HEK293 (cell line): Measurements from ENCODE around the gene SERPINA10.

Experiments used
- BCL11A ChIP-seq: fragments of 450-650 bp; formaldehyde crosslinking; IDR thresholded peaks from 2 replicates; pipeline ENCODE4 v1.5.1; 2016; ENCODE audit warnings: low read depth, missing biosample characterization, missing genetic modification characterization
- IKZF3 ChIP-seq: fragments of 450-650 bp; IDR thresholded peaks from 2 replicates; pipeline ENCODE4 v1.5.0; 2018; ENCODE audit warnings: missing biosample characterization, mild to moderate bottlenecking, missing genetic modification characterization, moderate library complexity
- OSR2 ChIP-seq: fragments of 450-650 bp; formaldehyde crosslinking; IDR thresholded peaks from 2 replicates; pipeline ENCODE4 v1.5.1; 2016; ENCODE audit warnings: missing biosample characterization, missing genetic modification characterization
- SALL2 ChIP-seq: fragments of 450-650 bp; formaldehyde crosslinking; IDR thresholded peaks from 2 replicates; pipeline ENCODE4 v1.5.0; 2017; ENCODE audit warnings: missing biosample characterization, mild to moderate bottlenecking, missing genetic modification characterization, borderline replicate concordance
- ZBTB17 ChIP-seq: fragments of 450-650 bp; formaldehyde crosslinking; IDR thresholded peaks from 2 replicates; pipeline ENCODE4 v1.5.1; 2016; ENCODE audit warnings: missing biosample characterization, missing genetic modification characterization
- ZBTB7A ChIP-seq: fragments of 450-650 bp; formaldehyde crosslinking; IDR thresholded peaks from 2 replicates; pipeline ENCODE4 v1.5.1; 2016; ENCODE audit warnings: low read depth, missing biosample characterization, missing genetic modification characterization
- ZBTB8A ChIP-seq: fragments of 450-650 bp; formaldehyde crosslinking; IDR thresholded peaks from 2 replicates; pipeline ENCODE4 v1.5.1; 2016; ENCODE audit warnings: missing biosample characterization, missing genetic modification characterization
- ZNF423 ChIP-seq: fragments of 450-650 bp; formaldehyde crosslinking; IDR thresholded peaks from 2 replicates; pipeline ENCODE4 v1.5.1; 2016; ENCODE audit warnings: missing biosample characterization, missing genetic modification characterization
- ZNF514 ChIP-seq: fragments of 450-650 bp; formaldehyde crosslinking; IDR thresholded peaks from 2 replicates; pipeline ENCODE4 v1.5.1; 2016; ENCODE audit warnings: missing biosample characterization, missing genetic modification characterization
- ZNF521 ChIP-seq: fragments of 450-650 bp; formaldehyde crosslinking; IDR thresholded peaks from 2 replicates; pipeline ENCODE4 v1.5.1; 2017; ENCODE audit warnings: missing biosample characterization, mild to moderate bottlenecking, missing genetic modification characterization
- ZNF571 ChIP-seq: fragments of 450-650 bp; formaldehyde crosslinking; IDR thresholded peaks from 2 replicates; pipeline ENCODE4 v1.5.0; 2017; ENCODE audit warnings: missing biosample characterization, missing genetic modification characterization
- ZNF792 ChIP-seq: fragments of 450-650 bp; formaldehyde crosslinking; IDR thresholded peaks from 2 replicates; pipeline ENCODE4 v1.5.1; 2016; ENCODE audit warnings: missing biosample characterization, missing genetic modification characterization
- TF ChIP-seq, protein P1 (sequence below): fragments of 450-650 bp; formaldehyde crosslinking; IDR thresholded peaks from 2 replicates; pipeline ENCODE4 v1.5.1; 2016; ENCODE audit warnings: missing biosample characterization, missing genetic modification characterization
- TF ChIP-seq, protein P2 (sequence below): fragments of 450-650 bp; formaldehyde crosslinking; IDR thresholded peaks from 2 replicates; pipeline ENCODE4 v1.5.1; 2017; ENCODE audit warnings: missing biosample characterization, missing genetic modification characterization

DNA sequence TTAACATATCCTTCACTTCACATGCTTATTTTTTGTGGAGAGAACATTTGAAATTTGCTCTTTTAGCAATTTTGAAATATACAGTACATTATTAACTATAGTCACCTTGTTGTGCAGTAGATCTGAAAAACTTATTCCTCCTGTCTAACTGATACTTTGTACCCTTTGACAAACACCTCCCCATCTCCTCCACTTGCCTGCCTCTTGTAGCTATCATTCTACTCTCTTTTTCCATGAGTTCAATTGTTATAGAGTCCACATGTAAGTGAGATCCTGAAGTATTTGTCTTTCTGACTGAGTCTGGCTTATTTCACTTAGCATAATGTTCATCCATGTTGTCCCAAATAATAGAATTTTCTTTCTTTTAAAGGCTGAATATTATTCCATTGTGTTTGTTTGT is 39.5 kb upstream of the SERPINA10 start:
- TF ChIP-seq ZBTB17 (no peak), ZBTB7A (tag by site-specific recombination) (no peak), ZNF521 (tag by site-specific recombination) (no peak), OSR2 (tag by site-specific recombination) (no peak), SALL2 (tag by site-specific recombination) (no peak), ZBTB8A (tag by site-specific recombination) (no peak), IKZF3 (tag by site-specific recombination) (no peak), ZNF514 (tag by site-specific recombination) (no peak), ZNF423 (tag by site-specific recombination) (no peak), ZNF792 (no peak), BCL11A (tag by site-specific recombination) (no peak), ZNF571 (no peak)
- TF ChIP-seq, protein P1, sequence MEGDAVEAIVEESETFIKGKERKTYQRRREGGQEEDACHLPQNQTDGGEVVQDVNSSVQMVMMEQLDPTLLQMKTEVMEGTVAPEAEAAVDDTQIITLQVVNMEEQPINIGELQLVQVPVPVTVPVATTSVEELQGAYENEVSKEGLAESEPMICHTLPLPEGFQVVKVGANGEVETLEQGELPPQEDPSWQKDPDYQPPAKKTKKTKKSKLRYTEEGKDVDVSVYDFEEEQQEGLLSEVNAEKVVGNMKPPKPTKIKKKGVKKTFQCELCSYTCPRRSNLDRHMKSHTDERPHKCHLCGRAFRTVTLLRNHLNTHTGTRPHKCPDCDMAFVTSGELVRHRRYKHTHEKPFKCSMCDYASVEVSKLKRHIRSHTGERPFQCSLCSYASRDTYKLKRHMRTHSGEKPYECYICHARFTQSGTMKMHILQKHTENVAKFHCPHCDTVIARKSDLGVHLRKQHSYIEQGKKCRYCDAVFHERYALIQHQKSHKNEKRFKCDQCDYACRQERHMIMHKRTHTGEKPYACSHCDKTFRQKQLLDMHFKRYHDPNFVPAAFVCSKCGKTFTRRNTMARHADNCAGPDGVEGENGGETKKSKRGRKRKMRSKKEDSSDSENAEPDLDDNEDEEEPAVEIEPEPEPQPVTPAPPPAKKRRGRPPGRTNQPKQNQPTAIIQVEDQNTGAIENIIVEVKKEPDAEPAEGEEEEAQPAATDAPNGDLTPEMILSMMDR (tag by site-specific recombination): no peak
- TF ChIP-seq, protein P2, sequence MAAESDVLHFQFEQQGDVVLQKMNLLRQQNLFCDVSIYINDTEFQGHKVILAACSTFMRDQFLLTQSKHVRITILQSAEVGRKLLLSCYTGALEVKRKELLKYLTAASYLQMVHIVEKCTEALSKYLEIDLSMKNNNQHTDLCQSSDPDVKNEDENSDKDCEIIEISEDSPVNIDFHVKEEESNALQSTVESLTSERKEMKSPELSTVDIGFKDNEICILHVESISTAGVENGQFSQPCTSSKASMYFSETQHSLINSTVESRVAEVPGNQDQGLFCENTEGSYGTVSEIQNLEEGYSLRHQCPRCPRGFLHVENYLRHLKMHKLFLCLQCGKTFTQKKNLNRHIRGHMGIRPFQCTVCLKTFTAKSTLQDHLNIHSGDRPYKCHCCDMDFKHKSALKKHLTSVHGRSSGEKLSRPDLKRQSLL (tag by site-specific recombination): no peak
